ENCODE results near the gene AOC2. TPM values are rescaled to one million over a fixed set of nuclear protein-coding genes. Genes with fewer than 3 reads are reported as not detected.

AOC2 gene
- total and polyA plus RNA-seq, 7 donors = 1.2 to 2.1 (median 1.4) TPM; not detected in 2

DNA sequence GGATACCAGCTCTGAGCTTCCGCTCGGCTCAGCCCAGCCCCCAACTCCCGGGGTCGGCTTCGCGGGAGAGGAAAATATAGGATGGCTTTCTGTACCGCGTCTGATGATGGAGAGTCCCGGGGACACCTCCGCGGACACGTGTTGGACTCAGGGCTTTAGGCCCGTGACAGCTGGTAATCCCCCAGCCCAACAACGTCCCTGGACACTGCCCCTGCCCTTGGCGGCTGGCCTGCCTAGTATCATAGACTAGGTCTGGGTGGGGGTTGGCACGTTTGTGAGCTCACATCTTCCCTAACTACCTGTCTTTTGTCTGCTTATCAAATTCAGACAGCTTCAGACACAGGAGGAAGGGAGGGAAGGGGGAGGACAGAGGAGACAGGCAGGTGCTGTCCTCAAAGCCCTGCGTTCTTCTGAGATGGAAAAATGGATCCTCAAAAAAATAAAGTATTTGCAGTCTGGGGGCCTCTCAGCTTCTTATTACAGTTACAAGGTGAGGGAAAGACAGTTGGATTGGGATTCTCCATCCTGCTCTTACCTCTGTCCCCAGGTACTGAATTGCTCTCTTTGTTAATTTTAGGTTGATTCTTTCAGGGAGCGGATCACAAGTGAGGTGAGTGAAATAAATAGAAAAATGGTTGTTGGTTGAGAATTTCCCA lies 10.5 kb upstream of the AOC2 start:
- Histone ChIP-seq H3K27ac (peak overlapping the region; percentile 83 to 94 (median 86)), H3K9me3 (no peaks in the 10 kb centered on the region), H3K36me3 (peaks cover 27 to 42% (median 29%) of the 10 kb centered on the region in 4 donors), H3K4me1 (peaks cover 0 to 26% (median 16%) of the 10 kb centered on the region in 4 donors), H3K4me3 (peak overlapping the region; percentile 67 to 88 (median 84)), H3K27me3 (no peaks in the 10 kb centered on the region)
- TF ChIP-seq POLR2A (IDR thresholded peaks at IDR 0.05) (no peak), CTCF (IDR thresholded peaks at IDR 0.05) (no peak), POLR2AphosphoS5 (IDR thresholded peaks at IDR 0.05) (no peak), EP300 (IDR thresholded peaks at IDR 0.05) (no peak)
- intact Hi-C loops (cut with DNase I) = no loop called here
- 6% methylated on average over 18 of the region's 18 CpGs for WGBS, 2 donors
- DNase-seq = no peak

GRCh38 chr17:42835732-42836131 lies 8.6 kb upstream of the AOC2 start:
- WGBS, 2 donors = 95 to 98% methylated on average over 6 of the region's 6 CpGs
- no peaks in the 10 kb centered on the region for H3K27me3 ChIP-seq
- H3K27ac ChIP-seq = no peak overlapping the region
- peaks cover 31 to 60% (median 44%) of the 10 kb centered on the region in 4 donors for H3K36me3 ChIP-seq
- H3K4me1 ChIP-seq = peaks cover 0 to 26% (median 16%) of the 10 kb centered on the region in 4 donors
- DNase-seq = no peak
- TF ChIP-seq POLR2A (IDR thresholded peaks at IDR 0.05) = no peak
- TF ChIP-seq CTCF (IDR thresholded peaks at IDR 0.05) = no peak
- no peak for TF ChIP-seq EP300 (IDR thresholded peaks at IDR 0.05)
- TF ChIP-seq POLR2AphosphoS5 (IDR thresholded peaks at IDR 0.05) = no peak
- H3K9me3 ChIP-seq = no peaks in the 10 kb centered on the region
- intact Hi-C loops (cut with DNase I) = no loop called here
- no peak overlapping the region for H3K4me3 ChIP-seq

- Histone ChIP-seq H3K27ac (no peak overlapping the region), H3K36me3 (peaks cover 30 to 87% (median 59%) of the 10 kb centered on the region in 4 donors), H3K27me3 (no peaks in the 10 kb centered on the region), H3K4me3 (no peak overlapping the region), H3K4me1 (peaks cover 0 to 4% (median 0%) of the 10 kb centered on the region in 4 donors), H3K9me3 (no peaks in the 10 kb centered on the region)
- WGBS, 2 donors = 82 to 83% methylated on average over 11 of the region's 11 CpGs
- intact Hi-C loops (cut with DNase I) = loop anchor here (5.0 kb wide), 1 partner anchor 155 kb away; the partner anchor contains the start of gene RPL27
- DNase-seq = no peak
- TF ChIP-seq CTCF (IDR thresholded peaks at IDR 0.05) (no peak), POLR2AphosphoS5 (IDR thresholded peaks at IDR 0.05) (no peak), EP300 (IDR thresholded peaks at IDR 0.05) (no peak), POLR2A (IDR thresholded peaks at IDR 0.05) (no peak)
Measured at GRCh38 chr17:42841975-42842685, 2.2 kb upstream of the AOC2 start.

GRCh38 chr17:42843358-42843934 lies 934 bp upstream of the AOC2 start:
- DNase-seq = no peak
- H3K27me3 ChIP-seq = no peaks in the 10 kb centered on the region

More at GRCh38 chr17:42843358-42843934, 934 bp upstream of the AOC2 start:
- Histone ChIP-seq H3K9me3 (no peaks in the 10 kb centered on the region), H3K4me3 (no peak overlapping the region), H3K36me3 (peaks cover 17 to 74% (median 46%) of the 10 kb centered on the region in 4 donors), H3K4me1 (peaks cover 0 to 4% (median 0%) of the 10 kb centered on the region in 4 donors), H3K27ac (peak overlapping the region; percentile 29 to 55 (median 44))
- intact Hi-C loops (cut with DNase I) = loop anchor here (1.0 to 5.0 kb wide), 2 partner anchors 94 to 154 kb away; partner anchors contain the start of gene RPL27
- 35 to 54% methylated on average over 6 of the region's 6 CpGs for WGBS, 2 donors
- TF ChIP-seq CTCF (IDR thresholded peaks at IDR 0.05) (peak; percentile 89 to 96 (median 94)), EP300 (IDR thresholded peaks at IDR 0.05) (no peak), POLR2A (IDR thresholded peaks at IDR 0.05) (no peak)
